GM19099 (cell line): Measurements from ENCODE around the gene CAPN2.

Source experiments
- POLR2A ChIP-seq: IDR thresholded peaks from 3 replicates; pipeline ENCODE4 v1.6.1; 2011; ENCODE audit warnings: low read depth; ENCODE audit not compliant: insufficient read length; ENCODE audit errors: extremely low read depth

CAPN2 gene

GRCh38 chr1:223721658-223722607 lies 9.6 kb downstream of the CAPN2 start:
- TF ChIP-seq POLR2A = no peak

- TF ChIP-seq POLR2A = no peak
Observed at GRCh38 chr1:223723351-223723904, 11.1 kb downstream of the CAPN2 start.

- TF ChIP-seq POLR2A = no peak
Observed at GRCh38 chr1:223724376-223724775, 12.0 kb downstream of the CAPN2 start.

GRCh38 chr1:223725578-223725977 lies 13.2 kb downstream of the CAPN2 start:
- no peak for TF ChIP-seq POLR2A

- peak; percentile 29 for TF ChIP-seq POLR2A
Observed at GRCh38 chr1:223726380-223727001, 14.2 kb downstream of the CAPN2 start.

- TF ChIP-seq POLR2A = no peak
Observed at GRCh38 chr1:223727541-223727940, 15.2 kb downstream of the CAPN2 start.

- no peak for TF ChIP-seq POLR2A
Observed at GRCh38 chr1:223729906-223730305, 17.6 kb downstream of the CAPN2 start.

- no peak for TF ChIP-seq POLR2A
Observed at GRCh38 chr1:223730479-223731132, 18.3 kb downstream of the CAPN2 start.

GRCh38 chr1:223731133-223731770 lies 18.9 kb downstream of the CAPN2 start:
- TF ChIP-seq POLR2A = no peak

GRCh38 chr1:223732993-223733798 lies 20.9 kb downstream of the CAPN2 start:
- TF ChIP-seq POLR2A = no peak

GRCh38 chr1:223733898-223734852 lies 21.8 kb downstream of the CAPN2 start:
- no peak for TF ChIP-seq POLR2A

GRCh38 chr1:223737342-223737741 lies 25.0 kb downstream of the CAPN2 start:
- no peak for TF ChIP-seq POLR2A

GRCh38 chr1:223738465-223739365 lies 26.4 kb downstream of the CAPN2 start:
- TF ChIP-seq POLR2A = no peak
